Measurements from ENCODE around the gene SEMA6D. TPM values are rescaled to one million over a fixed set of nuclear protein-coding genes. Genes with fewer than 3 reads are reported as not detected.

The SEMA6D gene
- total RNA-seq, 3 donors from 2014 or later (not counting 1 experiment from before 2014, with no cell fraction given), result not detected

GRCh38 chr15:47766406-47766805, 49.1 kb downstream of the SEMA6D start:
- Histone ChIP-seq H3K4me3 (ENCODE audit: low read length) (no peak overlapping the region), H3K36me3 (ENCODE audit: control insufficient read depth, insufficient read depth, low read length) (no peaks in the 10 kb centered on the region), H3K4me1 (ENCODE audit: control insufficient read depth, insufficient read depth, low read length) (no peaks in the 10 kb centered on the region), H3K27ac (ENCODE audit: low read length) (no peak overlapping the region), H3K27me3 (ENCODE audit: control insufficient read depth, insufficient read depth, low read length) (no peaks in the 10 kb centered on the region), H3K9me3 (ENCODE audit: control insufficient read depth, insufficient read depth, low read length) (no peaks in the 10 kb centered on the region)
- Mint-ChIP-seq H3K27me3 (ENCODE audit: low read depth in 2 of 2) (peaks cover 0 to 5% of the 10 kb centered on the region in 2 donors), H3K36me3 (no peaks in the 10 kb centered on the region), H3K27ac (no peak overlapping the region), H3K4me3 (no peak overlapping the region), H3K4me1 (no peaks in the 10 kb centered on the region), H3K9me3 (peaks cover 5 to 8% of the 10 kb centered on the region in 2 donors)
- TF ChIP-seq, protein P1, sequence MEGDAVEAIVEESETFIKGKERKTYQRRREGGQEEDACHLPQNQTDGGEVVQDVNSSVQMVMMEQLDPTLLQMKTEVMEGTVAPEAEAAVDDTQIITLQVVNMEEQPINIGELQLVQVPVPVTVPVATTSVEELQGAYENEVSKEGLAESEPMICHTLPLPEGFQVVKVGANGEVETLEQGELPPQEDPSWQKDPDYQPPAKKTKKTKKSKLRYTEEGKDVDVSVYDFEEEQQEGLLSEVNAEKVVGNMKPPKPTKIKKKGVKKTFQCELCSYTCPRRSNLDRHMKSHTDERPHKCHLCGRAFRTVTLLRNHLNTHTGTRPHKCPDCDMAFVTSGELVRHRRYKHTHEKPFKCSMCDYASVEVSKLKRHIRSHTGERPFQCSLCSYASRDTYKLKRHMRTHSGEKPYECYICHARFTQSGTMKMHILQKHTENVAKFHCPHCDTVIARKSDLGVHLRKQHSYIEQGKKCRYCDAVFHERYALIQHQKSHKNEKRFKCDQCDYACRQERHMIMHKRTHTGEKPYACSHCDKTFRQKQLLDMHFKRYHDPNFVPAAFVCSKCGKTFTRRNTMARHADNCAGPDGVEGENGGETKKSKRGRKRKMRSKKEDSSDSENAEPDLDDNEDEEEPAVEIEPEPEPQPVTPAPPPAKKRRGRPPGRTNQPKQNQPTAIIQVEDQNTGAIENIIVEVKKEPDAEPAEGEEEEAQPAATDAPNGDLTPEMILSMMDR (IDR thresholded peaks at IDR 0.05), result no peak
- DNase-seq, result no peak
- ATAC-seq, result no peak
- 92% methylated on average over 5 of the region's 5 CpGs for WGBS (ENCODE audit: insufficient coverage)
- intact Hi-C loops (cut with micrococcal nuclease), result no loop called here

GRCh38 chr15:47767035-47767434, 49.7 kb downstream of the SEMA6D start:
- intact Hi-C loops (cut with micrococcal nuclease), result no loop called here
- no peak for ATAC-seq
- H3K36me3 ChIP-seq (ENCODE audit: control insufficient read depth, insufficient read depth, low read length), result no peaks in the 10 kb centered on the region
- H3K27ac ChIP-seq (ENCODE audit: low read length), result no peak overlapping the region
- peaks cover 0 to 5% of the 10 kb centered on the region in 2 donors for H3K27me3 Mint-ChIP-seq (ENCODE audit: low read depth in 2 of 2)
- 98% methylated on average over 5 of the region's 5 CpGs for WGBS (ENCODE audit: insufficient coverage)
- TF ChIP-seq, protein P1 (IDR thresholded peaks at IDR 0.05), result no peak
- H3K4me1 Mint-ChIP-seq, result no peaks in the 10 kb centered on the region
- H3K27ac Mint-ChIP-seq, result no peak overlapping the region
- H3K9me3 Mint-ChIP-seq, result peaks cover 5 to 8% of the 10 kb centered on the region in 2 donors
- H3K4me1 ChIP-seq (ENCODE audit: control insufficient read depth, insufficient read depth, low read length), result no peaks in the 10 kb centered on the region
- H3K9me3 ChIP-seq (ENCODE audit: control insufficient read depth, insufficient read depth, low read length), result no peaks in the 10 kb centered on the region
- H3K4me3 Mint-ChIP-seq, result no peak overlapping the region
- DNase-seq, result no peak
- H3K36me3 Mint-ChIP-seq, result no peaks in the 10 kb centered on the region
- H3K4me3 ChIP-seq (ENCODE audit: low read length), result no peak overlapping the region
- H3K27me3 ChIP-seq (ENCODE audit: control insufficient read depth, insufficient read depth, low read length), result no peaks in the 10 kb centered on the region

GRCh38 chr15:47768735-47769134, 51.4 kb downstream of the SEMA6D start:
- 82% methylated on average over 5 of the region's 5 CpGs for WGBS (ENCODE audit: insufficient coverage)
- Mint-ChIP-seq H3K9me3 (peaks cover 5 to 8% of the 10 kb centered on the region in 2 donors), H3K4me1 (no peaks in the 10 kb centered on the region), H3K27me3 (ENCODE audit: low read depth in 2 of 2) (peaks cover 0 to 5% of the 10 kb centered on the region in 2 donors), H3K36me3 (no peaks in the 10 kb centered on the region), H3K4me3 (no peak overlapping the region), H3K27ac (no peak overlapping the region)
- Histone ChIP-seq H3K4me3 (ENCODE audit: low read length) (no peak overlapping the region), H3K9me3 (ENCODE audit: control insufficient read depth, insufficient read depth, low read length) (no peaks in the 10 kb centered on the region), H3K27me3 (ENCODE audit: control insufficient read depth, insufficient read depth, low read length) (no peaks in the 10 kb centered on the region), H3K27ac (ENCODE audit: low read length) (no peak overlapping the region), H3K4me1 (ENCODE audit: control insufficient read depth, insufficient read depth, low read length) (no peaks in the 10 kb centered on the region), H3K36me3 (ENCODE audit: control insufficient read depth, insufficient read depth, low read length) (no peaks in the 10 kb centered on the region)
- intact Hi-C loops (cut with micrococcal nuclease), result no loop called here
- no peak for DNase-seq
- no peak for ATAC-seq
- TF ChIP-seq, protein P1 (IDR thresholded peaks at IDR 0.05), result no peak

GRCh38 chr15:47769166-47769565, 51.9 kb downstream of the SEMA6D start:
- Mint-ChIP-seq H3K4me3 (no peak overlapping the region), H3K36me3 (no peaks in the 10 kb centered on the region), H3K4me1 (no peaks in the 10 kb centered on the region), H3K27me3 (ENCODE audit: low read depth in 2 of 2) (peaks cover 0 to 5% of the 10 kb centered on the region in 2 donors), H3K27ac (no peak overlapping the region), H3K9me3 (peaks cover 5 to 8% of the 10 kb centered on the region in 2 donors)
- H3K27me3 ChIP-seq (ENCODE audit: control insufficient read depth, insufficient read depth, low read length), result no peaks in the 10 kb centered on the region
- no peak for DNase-seq
- no peaks in the 10 kb centered on the region for H3K9me3 ChIP-seq (ENCODE audit: control insufficient read depth, insufficient read depth, low read length)
- H3K4me1 ChIP-seq (ENCODE audit: control insufficient read depth, insufficient read depth, low read length), result no peaks in the 10 kb centered on the region
- ATAC-seq, result no peak
- 79% methylated on average over 3 of the region's 5 CpGs for WGBS (ENCODE audit: insufficient coverage)
- TF ChIP-seq, protein P1 (IDR thresholded peaks at IDR 0.05), result no peak
- H3K36me3 ChIP-seq (ENCODE audit: control insufficient read depth, insufficient read depth, low read length), result no peaks in the 10 kb centered on the region
- no peak overlapping the region for H3K4me3 ChIP-seq (ENCODE audit: low read length)
- no peak overlapping the region for H3K27ac ChIP-seq (ENCODE audit: low read length)
- intact Hi-C loops (cut with micrococcal nuclease), result no loop called here

All from natural killer cell (primary cell).